SJSA1 (cell line): Measurements from ENCODE around the gene TCEAL4. TPM values are rescaled to one million over a fixed set of nuclear protein-coding genes. Genes with fewer than 3 reads are reported as not detected.

Source experiments
- DNase-seq, 2 experiments: peaks; one replicate each; pipeline ENCODE4 v3.0.0-alpha.2; 2015 to 2020; ENCODE audit warnings: low spot score in 2 of 2, low read depth in 1 of 2
- H3K27ac ChIP-seq: fragments of 250-450 bp; sonication (Bioruptor Pico); 2 replicates; pipeline ENCODE4 v1.5.1; 2020; ENCODE audit warnings: mild to moderate bottlenecking, moderate library complexity
- H3K27me3 ChIP-seq: fragments of 250-450 bp; sonication (Bioruptor Pico); replicated peaks from 2 replicates; pipeline ENCODE4 v1.5.1; 2020; ENCODE audit warnings: mild to moderate bottlenecking, moderate library complexity
- H3K36me3 ChIP-seq: fragments of 250-450 bp; sonication (Bioruptor Pico); 2 replicates; pipeline ENCODE4 v1.5.1; 2020; ENCODE audit warnings: mild to moderate bottlenecking
- H3K4me1 ChIP-seq: fragments of 250-450 bp; sonication (Bioruptor Pico); replicated peaks from 2 replicates; pipeline ENCODE4 v1.6.1; 2021; ENCODE audit warnings: mild to moderate bottlenecking
- H3K4me3 ChIP-seq: fragments of 250-450 bp; sonication (Bioruptor Pico); 2 replicates; pipeline ENCODE4 v1.5.1; 2020; ENCODE audit warnings: mild to moderate bottlenecking
- H3K9me3 ChIP-seq: fragments of 250-450 bp; sonication (Bioruptor Pico); replicated peaks from 2 replicates; pipeline ENCODE4 v1.5.1; 2020; ENCODE audit warnings: mild to moderate bottlenecking
- total RNA-seq: library from RNA; depleted of rRNA; stranded (reverse); fragments of >200 nt; shearing (Covaris generic); gene quantifications from 2 replicates; pipeline ENCODE4 v1.2.3, GENCODE V29; 2014

The TCEAL4 gene
- total RNA-seq, 1 experiment from 2014 or later = 50.6 TPM

GRCh38 chrX:103613362-103613890 is 28.1 kb downstream of the TCEAL4 start:
- Histone ChIP-seq H3K4me1 (peaks cover 23% of the 10 kb centered on the region), H3K27me3 (no peaks in the 10 kb centered on the region), H3K9me3 (no peaks in the 10 kb centered on the region), H3K27ac (no peak overlapping the region), H3K4me3 (no peak overlapping the region), H3K36me3 (no peaks in the 10 kb centered on the region)
- no peak for DNase-seq

GRCh38 chrX:103614999-103615398 is 29.7 kb downstream of the TCEAL4 start:
- H3K36me3 ChIP-seq = no peaks in the 10 kb centered on the region
- H3K27ac ChIP-seq = peak overlapping the region; percentile 74

GRCh38 chrX:103615781-103616371 is 30.6 kb downstream of the TCEAL4 start:
- no peak for DNase-seq
- Histone ChIP-seq H3K27ac (peak overlapping the region; percentile 74), H3K9me3 (no peaks in the 10 kb centered on the region)

More at GRCh38 chrX:103614999-103615398, 29.7 kb downstream of the TCEAL4 start:
- no peak for DNase-seq
- H3K9me3 ChIP-seq = no peaks in the 10 kb centered on the region
- peaks cover 23% of the 10 kb centered on the region for H3K4me1 ChIP-seq
- no peaks in the 10 kb centered on the region for H3K27me3 ChIP-seq
- H3K4me3 ChIP-seq = no peak overlapping the region

GRCh38 chrX:103616676-103617186 is 31.4 kb downstream of the TCEAL4 start:
- no peak for DNase-seq
- Histone ChIP-seq H3K9me3 (no peaks in the 10 kb centered on the region), H3K36me3 (no peaks in the 10 kb centered on the region), H3K27ac (no peak overlapping the region), H3K4me1 (peaks cover 23% of the 10 kb centered on the region), H3K27me3 (no peaks in the 10 kb centered on the region), H3K4me3 (no peak overlapping the region)

More at GRCh38 chrX:103615781-103616371, 30.6 kb downstream of the TCEAL4 start:
- H3K4me1 ChIP-seq = peaks cover 23% of the 10 kb centered on the region
- no peaks in the 10 kb centered on the region for H3K36me3 ChIP-seq
- no peak overlapping the region for H3K4me3 ChIP-seq
- no peaks in the 10 kb centered on the region for H3K27me3 ChIP-seq

GRCh38 chrX:103624111-103624510 is 38.8 kb downstream of the TCEAL4 start:
- DNase-seq = no peak
- H3K36me3 ChIP-seq = no peaks in the 10 kb centered on the region
- H3K27ac ChIP-seq = no peak overlapping the region

GRCh38 chrX:103626855-103627254 is 41.5 kb downstream of the TCEAL4 start:
- Histone ChIP-seq H3K4me3 (no peak overlapping the region), H3K9me3 (no peaks in the 10 kb centered on the region), H3K27ac (no peak overlapping the region), H3K36me3 (no peaks in the 10 kb centered on the region), H3K4me1 (peaks cover 5% of the 10 kb centered on the region; the same call in 1 of the 2 replicates), H3K27me3 (no peaks in the 10 kb centered on the region)
- no peak for DNase-seq

More at GRCh38 chrX:103624111-103624510, 38.8 kb downstream of the TCEAL4 start:
- Histone ChIP-seq H3K4me3 (no peak overlapping the region), H3K27me3 (no peaks in the 10 kb centered on the region), H3K9me3 (no peaks in the 10 kb centered on the region), H3K4me1 (peaks cover 5% of the 10 kb centered on the region; the same call in 1 of the 2 replicates)

- H3K27me3 ChIP-seq = no peaks in the 10 kb centered on the region
- peak within 1 kb of the TSS; percentile 49 for H3K27ac ChIP-seq
- peak in 1 of 2 experiments; percentile 29 for DNase-seq
- peaks cover 5% of the 10 kb centered on the region; the same call in 1 of the 2 replicates for H3K4me1 ChIP-seq
- H3K4me3 ChIP-seq = peak within 1 kb of the TSS; percentile 53
- no peaks in the 10 kb centered on the region for H3K36me3 ChIP-seq
- H3K9me3 ChIP-seq = no peaks in the 10 kb centered on the region
Measured at GRCh38 chrX:103628386-103629317, 43.3 kb downstream of the TCEAL4 start, which contains the start of gene TCEAL1. TCEAL1 (plus strand) TSS chrX:103628975; CDS start chrX:103629917, 942 bp downstream.

GRCh38 chrX:103629318-103630170 is 44.2 kb downstream of the TCEAL4 start:
- Histone ChIP-seq H3K9me3 (no peaks in the 10 kb centered on the region), H3K4me3 (peak overlapping the region; percentile 53), H3K4me1 (peaks cover 5% of the 10 kb centered on the region; the same call in 1 of the 2 replicates), H3K36me3 (no peaks in the 10 kb centered on the region), H3K27me3 (no peaks in the 10 kb centered on the region), H3K27ac (peak overlapping the region; percentile 49)
- DNase-seq = peak; percentile 62 to 64

GRCh38 chrX:103630171-103630511 is 44.8 kb downstream of the TCEAL4 start:
- peaks cover 5% of the 10 kb centered on the region; the same call in 1 of the 2 replicates for H3K4me1 ChIP-seq
- no peak for DNase-seq
- peak overlapping the region; percentile 53 for H3K4me3 ChIP-seq
- H3K27ac ChIP-seq = no peak overlapping the region
- no peaks in the 10 kb centered on the region for H3K36me3 ChIP-seq
- H3K27me3 ChIP-seq = no peaks in the 10 kb centered on the region
- no peaks in the 10 kb centered on the region for H3K9me3 ChIP-seq

GRCh38 chrX:103631145-103631544 is 45.8 kb downstream of the TCEAL4 start:
- no peaks in the 10 kb centered on the region for H3K36me3 ChIP-seq
- no peak overlapping the region for H3K27ac ChIP-seq
- H3K4me1 ChIP-seq = peaks cover 5% of the 10 kb centered on the region; the same call in 1 of the 2 replicates
- DNase-seq = no peak
- no peaks in the 10 kb centered on the region for H3K27me3 ChIP-seq
- no peak overlapping the region for H3K4me3 ChIP-seq
- H3K9me3 ChIP-seq = no peaks in the 10 kb centered on the region

- DNase-seq = no peak
- H3K36me3 ChIP-seq = no peaks in the 10 kb centered on the region
- no peaks in the 10 kb centered on the region for H3K27me3 ChIP-seq
- H3K4me3 ChIP-seq = no peak overlapping the region
- H3K4me1 ChIP-seq = peaks cover 23% of the 10 kb centered on the region
- no peak overlapping the region for H3K27ac ChIP-seq
- no peaks in the 10 kb centered on the region for H3K9me3 ChIP-seq
Measured at GRCh38 chrX:103635436-103635835, 50.1 kb downstream of the TCEAL4 start.
